Neutrophil (primary cell): ENCODE data around the gene NAALADL2.

Experiments used
- H3K27ac ChIP-seq: fragments of 200-600 bp; sonication (generic); 2 replicates; pipeline ENCODE4 v1.5.1; 2016; ENCODE audit warnings: mild to moderate bottlenecking, moderate library complexity
- H3K27me3 ChIP-seq: fragments of 200-600 bp; sonication (generic); 2 replicates; pipeline ENCODE4 v1.6.0; 2016; ENCODE audit warnings: mild to moderate bottlenecking
- H3K36me3 ChIP-seq: fragments of 200-600 bp; sonication (generic); 2 replicates; pipeline ENCODE4 v1.5.1; 2017
- H3K4me1 ChIP-seq, 2 experiments: fragments of 200-600 bp in 1 of 2; sonication (generic) in 1 of 2; 1 replicate in 1 of 2; 2 replicates in 1 of 2; pipeline versions ENCODE4 v1.5.1 to v1.6.1; 2013 to 2016; ENCODE audit warnings: low read depth in 1 of 2, low read length in 1 of 2, mild to moderate bottlenecking in 1 of 2, moderate library complexity in 1 of 2; ENCODE audit not compliant: control insufficient read depth in 1 of 2, insufficient read depth in 1 of 2
- H3K4me3 ChIP-seq, 2 experiments: fragments of 200-600 bp in 1 of 2; sonication (generic) in 1 of 2; 1 replicate in 1 of 2; 2 replicates in 1 of 2; pipeline ENCODE4 v1.5.1; 2013 to 2016; ENCODE audit warnings: low read depth in 1 of 2, low read length in 1 of 2, mild to moderate bottlenecking in 1 of 2, moderate library complexity in 1 of 2
- H3K9me3 ChIP-seq: fragments of 200-600 bp; sonication (generic); 2 replicates; pipeline ENCODE4 v1.5.1; 2016
- CTCF ChIP-seq: fragments of 200-600 bp; sonication (generic); IDR thresholded peaks from 2 replicates; pipeline ENCODE4 v1.5.1; 2016; ENCODE audit warnings: antibody characterized with exemption

NAALADL2 gene

GRCh38 chr3:175103298-175103697, 244.2 kb downstream of the NAALADL2 start:
- no peak for TF ChIP-seq CTCF
- Histone ChIP-seq H3K4me1 (no peaks in the 10 kb centered on the region), H3K4me3 (no peak overlapping the region), H3K27me3 (no peaks in the 10 kb centered on the region), H3K27ac (no peak overlapping the region), H3K36me3 (no peaks in the 10 kb centered on the region), H3K9me3 (no peaks in the 10 kb centered on the region)

GRCh38 chr3:175105066-175105465, 245.9 kb downstream of the NAALADL2 start:
- Histone ChIP-seq H3K27ac (no peak overlapping the region), H3K4me3 (no peak overlapping the region), H3K27me3 (no peaks in the 10 kb centered on the region), H3K9me3 (no peaks in the 10 kb centered on the region), H3K4me1 (no peaks in the 10 kb centered on the region), H3K36me3 (no peaks in the 10 kb centered on the region)
- no peak for TF ChIP-seq CTCF

- H3K27ac ChIP-seq: no peak overlapping the region
- H3K4me1 ChIP-seq: no peaks in the 10 kb centered on the region
- no peaks in the 10 kb centered on the region for H3K36me3 ChIP-seq
- no peaks in the 10 kb centered on the region for H3K27me3 ChIP-seq
- no peak for TF ChIP-seq CTCF
- no peak overlapping the region for H3K4me3 ChIP-seq
- no peaks in the 10 kb centered on the region for H3K9me3 ChIP-seq
Observed at GRCh38 chr3:175107231-175107630, 248.1 kb downstream of the NAALADL2 start.

- no peaks in the 10 kb centered on the region for H3K36me3 ChIP-seq
- no peak overlapping the region for H3K27ac ChIP-seq
- no peaks in the 10 kb centered on the region for H3K27me3 ChIP-seq
- H3K9me3 ChIP-seq: no peaks in the 10 kb centered on the region
- no peaks in the 10 kb centered on the region for H3K4me1 ChIP-seq
- no peak overlapping the region for H3K4me3 ChIP-seq
- no peak for TF ChIP-seq CTCF
Observed at GRCh38 chr3:175107995-175108394, 248.9 kb downstream of the NAALADL2 start.

GRCh38 chr3:175108613-175109151, 249.5 kb downstream of the NAALADL2 start:
- no peak for TF ChIP-seq CTCF
- Histone ChIP-seq H3K27ac (no peak overlapping the region), H3K4me1 (no peaks in the 10 kb centered on the region), H3K9me3 (no peaks in the 10 kb centered on the region), H3K27me3 (no peaks in the 10 kb centered on the region), H3K4me3 (no peak overlapping the region), H3K36me3 (no peaks in the 10 kb centered on the region)

- no peak overlapping the region for H3K4me3 ChIP-seq
- no peak overlapping the region for H3K27ac ChIP-seq
- no peaks in the 10 kb centered on the region for H3K4me1 ChIP-seq
- H3K36me3 ChIP-seq: no peaks in the 10 kb centered on the region
- TF ChIP-seq CTCF: no peak
- H3K27me3 ChIP-seq: no peaks in the 10 kb centered on the region
- H3K9me3 ChIP-seq: no peaks in the 10 kb centered on the region
Observed at GRCh38 chr3:175111036-175111435, 251.9 kb downstream of the NAALADL2 start.
